GM18499 (cell line): ENCODE data around the gene ZNF182.

ENCODE experiments used
- ATAC-seq: cut with Tn5 transposase; IDR thresholded peaks from one replicate; pipeline ENCODE4 v1.9.1; 2021; ENCODE audit warnings: moderate number of reproducible peaks; ENCODE audit not compliant: insufficient read depth, unreplicated experiment

The ZNF182 gene

DNA sequence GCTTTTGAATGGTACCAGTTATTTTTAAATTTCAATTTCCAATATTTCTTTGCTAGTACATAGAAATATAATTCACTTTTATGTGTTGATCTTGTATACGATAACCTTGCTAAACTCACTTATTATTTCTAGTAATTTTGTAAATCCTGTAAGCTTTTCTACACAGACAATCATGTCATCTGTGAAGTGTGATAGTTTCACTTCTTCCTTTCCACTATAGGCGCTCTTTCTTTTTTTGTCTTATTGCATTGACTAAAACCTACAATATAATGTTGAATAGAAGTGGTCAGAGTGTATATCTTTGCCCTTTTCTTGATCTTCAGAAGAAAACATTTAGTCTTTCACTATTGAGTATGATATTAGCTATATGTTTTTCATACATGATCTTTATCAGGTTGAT, 76.6 kb downstream of the ZNF182 start:
- no peak for ATAC-seq
